ENCODE results near the gene ADAM12.

Gene ADAM12

GRCh38 chr10:126315494-126316177 is 72.6 kb downstream of the ADAM12 start:
- TF ChIP-seq ZBTB21 (tag by site-specific recombination; IDR thresholded peaks at IDR 0.05) (no peak), ZNF211 (tag by site-specific recombination; IDR thresholded peaks at IDR 0.05; ENCODE audit: low read depth) (no peak), ZNF514 (tag by site-specific recombination; IDR thresholded peaks at IDR 0.05) (no peak), ZNF341 (tag by site-specific recombination; IDR thresholded peaks at IDR 0.05; ENCODE audit: low read depth) (no peak), ZNF548 (tag by site-specific recombination; IDR thresholded peaks at IDR 0.05) (no peak), ZNF423 (tag by site-specific recombination; IDR thresholded peaks at IDR 0.05) (no peak), ZNF311 (tag by site-specific recombination; IDR thresholded peaks at IDR 0.05; ENCODE audit: borderline replicate concordance) (no peak), ZNF426 (tag by site-specific recombination; IDR thresholded peaks at IDR 0.05) (no peak), ZEB2 (tag by site-specific recombination; IDR thresholded peaks at IDR 0.05) (no peak), ZBTB7A (tag by site-specific recombination; IDR thresholded peaks at IDR 0.05; ENCODE audit: low read depth) (no peak), ZNF600 (tag by site-specific recombination; IDR thresholded peaks at IDR 0.05) (no peak)
- TF ChIP-seq, protein P1, sequence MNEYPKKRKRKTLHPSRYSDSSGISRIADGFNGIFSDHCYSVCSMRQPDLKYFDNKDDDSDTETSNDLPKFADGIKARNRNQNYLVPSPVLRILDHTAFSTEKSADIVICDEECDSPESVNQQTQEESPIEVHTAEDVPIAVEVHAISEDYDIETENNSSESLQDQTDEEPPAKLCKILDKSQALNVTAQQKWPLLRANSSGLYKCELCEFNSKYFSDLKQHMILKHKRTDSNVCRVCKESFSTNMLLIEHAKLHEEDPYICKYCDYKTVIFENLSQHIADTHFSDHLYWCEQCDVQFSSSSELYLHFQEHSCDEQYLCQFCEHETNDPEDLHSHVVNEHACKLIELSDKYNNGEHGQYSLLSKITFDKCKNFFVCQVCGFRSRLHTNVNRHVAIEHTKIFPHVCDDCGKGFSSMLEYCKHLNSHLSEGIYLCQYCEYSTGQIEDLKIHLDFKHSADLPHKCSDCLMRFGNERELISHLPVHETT (tag by site-specific recombination; IDR thresholded peaks at IDR 0.05): no peak
- Histone ChIP-seq H3K9me3 (ENCODE audit: control insufficient read depth, insufficient read depth, low read depth, low read length) (no peaks in the 10 kb centered on the region), H3K27ac (ENCODE audit: extremely low read depth, low read depth, low read length) (no peak overlapping the region), H3K36me3 (ENCODE audit: control insufficient read depth in 2 of 2, insufficient read depth in 1 of 2, low read length in 2 of 2) (no peaks in the 10 kb centered on the region), H3K4me1 (ENCODE audit: control insufficient read depth, insufficient read depth, low read length) (no peaks in the 10 kb centered on the region), H3K4me3 (ENCODE audit: low read depth, low read length) (no peak overlapping the region)
- CTCF ChIA-PET: no interaction called here
- POLR2A ChIA-PET: no interaction called here

DNA sequence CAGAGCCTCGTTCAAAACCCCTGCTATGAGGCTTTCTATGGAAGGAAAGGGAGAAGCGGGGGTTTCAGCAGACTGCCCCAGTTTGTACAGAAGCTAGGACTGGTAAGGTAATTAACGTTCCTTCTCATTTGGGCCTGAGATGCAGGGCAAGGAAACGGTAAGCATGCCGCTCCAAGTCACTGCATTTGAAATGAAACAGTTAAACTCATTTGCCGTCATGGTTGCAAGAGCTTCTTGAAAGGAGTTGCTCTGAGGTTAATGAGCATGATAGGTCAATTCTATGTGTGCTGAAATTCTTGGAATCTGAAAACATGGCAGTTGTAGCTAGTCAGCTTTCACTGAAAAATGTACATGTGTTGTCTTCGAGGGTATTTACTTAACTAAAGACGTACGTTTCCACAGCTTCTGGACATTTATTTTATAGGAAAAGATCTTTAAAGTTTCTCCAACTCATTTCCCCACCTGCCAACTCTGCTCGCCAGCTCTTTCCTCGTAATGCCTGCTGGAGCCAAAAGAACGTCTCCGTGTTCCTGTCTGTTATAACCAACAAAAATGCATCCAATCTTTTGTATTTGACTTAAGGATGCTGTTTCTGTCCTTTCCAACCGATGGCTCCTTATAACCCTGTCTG is 73.3 kb downstream of the ADAM12 start:
- Histone ChIP-seq H3K36me3 (ENCODE audit: control insufficient read depth in 2 of 2, insufficient read depth in 1 of 2, low read length in 2 of 2) (no peaks in the 10 kb centered on the region), H3K27ac (ENCODE audit: extremely low read depth, low read depth, low read length) (no peak overlapping the region), H3K4me1 (ENCODE audit: control insufficient read depth, insufficient read depth, low read length) (no peaks in the 10 kb centered on the region), H3K4me3 (ENCODE audit: low read depth, low read length) (no peak overlapping the region), H3K9me3 (ENCODE audit: control insufficient read depth, insufficient read depth, low read depth, low read length) (no peaks in the 10 kb centered on the region)
- POLR2A ChIA-PET: no interaction called here
- TF ChIP-seq ZNF514 (tag by site-specific recombination; IDR thresholded peaks at IDR 0.05): no peak
- peak; percentile 90 for TF ChIP-seq ZNF530 (tag by site-specific recombination; IDR thresholded peaks at IDR 0.05; ENCODE audit: low read depth)
- CTCF ChIA-PET: no interaction called here

DNA sequence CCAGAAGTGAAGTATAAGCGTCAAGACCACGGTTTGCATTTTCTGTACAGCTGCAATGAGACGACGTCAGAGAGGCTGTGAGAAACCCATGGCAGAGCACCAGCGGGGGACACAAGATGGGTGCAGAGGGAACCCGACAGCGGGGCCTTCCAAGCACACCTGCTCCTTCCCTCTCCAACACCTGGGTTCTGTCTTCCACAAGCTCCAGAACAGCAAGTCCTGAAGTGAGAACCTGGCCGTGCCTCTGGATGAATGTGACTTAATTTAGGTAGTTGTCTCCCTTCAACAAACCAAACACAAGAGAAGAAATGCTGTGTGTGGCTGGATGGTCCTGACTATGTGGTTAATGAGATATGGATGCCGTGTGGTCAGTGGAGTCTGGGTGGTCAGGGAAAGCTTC is 76.1 kb downstream of the ADAM12 start:
- CTCF ChIA-PET: no interaction called here

More for the DNA sequence above, 76.1 kb downstream of the ADAM12 start:
- no peak for TF ChIP-seq ZSCAN30 (tag by site-specific recombination; IDR thresholded peaks at IDR 0.05)
- TF ChIP-seq ZBTB26 (tag by site-specific recombination; optimal IDR thresholded peaks at IDR 0.05): no peak
- TF ChIP-seq KLF10 (tag by site-specific recombination; IDR thresholded peaks at IDR 0.05): no peak
- TF ChIP-seq ZBTB21 (tag by site-specific recombination; IDR thresholded peaks at IDR 0.05): no peak
- no peak for TF ChIP-seq ZNF26 (tag by site-specific recombination; IDR thresholded peaks at IDR 0.05)
- no peak for TF ChIP-seq ZNF585B (tag by site-specific recombination; IDR thresholded peaks at IDR 0.05)
- TF ChIP-seq ZNF121 (tag by site-specific recombination; IDR thresholded peaks at IDR 0.05): no peak
- H3K9me3 ChIP-seq (ENCODE audit: control insufficient read depth, insufficient read depth, low read depth, low read length): no peaks in the 10 kb centered on the region
- no peaks in the 10 kb centered on the region for H3K4me1 ChIP-seq (ENCODE audit: control insufficient read depth, insufficient read depth, low read length)
- H3K36me3 ChIP-seq (ENCODE audit: control insufficient read depth in 2 of 2, insufficient read depth in 1 of 2, low read length in 2 of 2): no peaks in the 10 kb centered on the region
- H3K4me3 ChIP-seq (ENCODE audit: low read depth, low read length): no peak overlapping the region
- POLR2A ChIA-PET: no interaction called here
- no peak overlapping the region for H3K27ac ChIP-seq (ENCODE audit: extremely low read depth, low read depth, low read length)
